Central memory CD8-positive, alpha-beta T cell (primary cell): ENCODE data around the gene FGF14.

Source experiments
- ATAC-seq: fragments of 150-1000 bp; cut with Tn5 transposase; replicated peaks from 2 replicates; pipeline ENCODE4 v1.10.0; 2022; ENCODE audit warnings: mild to moderate bottlenecking, moderate FRiP score, moderate number of reproducible peaks; ENCODE audit not compliant: poor library complexity, severe bottlenecking; ENCODE audit errors: extremely low read depth
- DNase-seq, 2 donors: peaks; one replicate each; pipeline ENCODE4 v3.0.0; 2021; ENCODE audit warnings: low spot score in 2 of 2
- H3K27ac Mint-ChIP-seq: one replicate; pipeline ENCODE4 v1.8.0; 2022; ENCODE audit warnings: low read depth, mild to moderate bottlenecking, moderate library complexity, mixed read lengths
- H3K27me3 Mint-ChIP-seq: one replicate; pipeline ENCODE4 v1.8.0; 2022; ENCODE audit warnings: mixed read lengths
- H3K36me3 Mint-ChIP-seq: one replicate; pipeline ENCODE4 v1.8.0; 2022; ENCODE audit warnings: mild to moderate bottlenecking, moderate library complexity, mixed read lengths; ENCODE audit not compliant: insufficient read depth
- H3K4me1 Mint-ChIP-seq: one replicate; pipeline ENCODE4 v1.8.0; 2022; ENCODE audit warnings: mixed read lengths
- H3K4me3 Mint-ChIP-seq: one replicate; pipeline ENCODE4 v1.8.0; 2022; ENCODE audit warnings: mild to moderate bottlenecking, moderate library complexity, mixed read lengths
- H3K9me3 Mint-ChIP-seq: one replicate; pipeline ENCODE4 v1.8.0; 2022; ENCODE audit warnings: mixed read lengths

FGF14 gene

DNA sequence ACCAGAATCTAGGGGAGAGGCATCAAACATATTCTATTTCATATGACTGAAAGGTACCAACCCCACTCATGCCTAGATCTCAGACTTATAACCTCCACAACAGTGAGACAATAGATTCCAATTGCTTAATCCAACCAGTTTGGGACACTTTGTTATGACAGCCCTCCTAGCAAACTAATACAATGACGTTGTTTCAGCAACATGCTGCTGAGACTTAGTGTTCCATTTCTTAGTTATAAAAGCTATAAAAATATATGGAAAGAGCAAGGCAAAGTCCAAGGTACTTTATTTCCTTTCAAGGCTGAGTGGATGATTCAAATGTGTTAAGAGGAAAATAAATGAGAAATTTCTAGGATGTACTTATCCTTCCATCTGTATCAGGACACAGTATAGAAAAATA lies 352.0 kb downstream of the FGF14 start:
- no peaks in the 10 kb centered on the region for H3K4me1 Mint-ChIP-seq
- no peaks in the 10 kb centered on the region for H3K27me3 Mint-ChIP-seq
- ATAC-seq (no peak), DNase-seq (no peak)
- H3K36me3 Mint-ChIP-seq, result no peaks in the 10 kb centered on the region
- H3K4me3 Mint-ChIP-seq, result no peak overlapping the region
- H3K27ac Mint-ChIP-seq, result no peak overlapping the region
- H3K9me3 Mint-ChIP-seq, result peaks cover 25% of the 10 kb centered on the region

DNA sequence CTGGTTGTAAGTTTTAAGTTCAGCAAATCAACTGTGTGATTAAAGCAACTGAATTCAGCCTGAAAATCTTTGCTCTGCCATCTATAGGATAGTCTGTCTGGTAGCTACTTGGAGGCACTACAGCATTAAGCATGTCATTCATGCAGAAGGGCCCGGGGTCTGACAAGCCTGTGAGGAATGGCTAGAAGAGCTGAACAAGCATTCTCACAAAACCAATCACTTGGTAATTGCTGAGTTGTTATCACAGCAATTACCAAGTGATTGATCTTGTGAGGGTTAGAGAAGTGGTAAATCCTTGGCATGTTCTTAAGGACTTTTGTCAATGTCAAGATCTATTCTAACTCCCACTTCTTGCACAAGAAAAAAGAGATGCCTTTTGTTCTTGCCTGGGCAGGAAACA lies 356.1 kb downstream of the FGF14 start:
- Mint-ChIP-seq H3K36me3 (no peaks in the 10 kb centered on the region), H3K27ac (no peak overlapping the region)
- no peak for ATAC-seq

DNA sequence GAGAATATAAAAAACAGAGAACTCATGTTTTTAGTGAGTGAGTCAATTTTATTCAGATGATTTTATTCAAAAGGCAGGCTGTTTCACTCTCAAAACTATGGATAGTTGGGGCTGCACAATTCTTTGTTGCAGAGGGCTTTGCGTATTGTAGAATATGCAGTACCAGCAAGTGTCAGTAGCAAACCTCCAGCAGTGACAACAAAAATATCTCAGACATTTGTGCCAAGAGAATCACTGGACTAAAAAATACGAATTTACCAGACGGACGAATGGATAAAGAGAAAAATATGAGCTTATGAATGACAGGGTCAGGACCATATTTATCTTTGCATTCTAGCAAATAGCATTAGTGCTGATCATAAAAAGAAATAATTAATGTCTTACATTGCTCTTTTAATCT lies 359.1 kb downstream of the FGF14 start:
- H3K4me3 Mint-ChIP-seq, result no peak overlapping the region
- H3K9me3 Mint-ChIP-seq, result peaks cover 5% of the 10 kb centered on the region
- DNase-seq (no peak), ATAC-seq (no peak)
- no peaks in the 10 kb centered on the region for H3K36me3 Mint-ChIP-seq
- H3K4me1 Mint-ChIP-seq, result no peaks in the 10 kb centered on the region
- no peaks in the 10 kb centered on the region for H3K27me3 Mint-ChIP-seq
- no peak overlapping the region for H3K27ac Mint-ChIP-seq

More for the DNA sequence above, 356.1 kb downstream of the FGF14 start:
- Mint-ChIP-seq H3K4me3 (no peak overlapping the region), H3K4me1 (no peaks in the 10 kb centered on the region), H3K27me3 (no peaks in the 10 kb centered on the region), H3K9me3 (peaks cover 11% of the 10 kb centered on the region)
- no peak for DNase-seq

- Mint-ChIP-seq H3K4me3 (no peak overlapping the region), H3K36me3 (no peaks in the 10 kb centered on the region), H3K4me1 (no peaks in the 10 kb centered on the region), H3K27me3 (no peaks in the 10 kb centered on the region), H3K27ac (no peak overlapping the region), H3K9me3 (peaks cover 5% of the 10 kb centered on the region)
- no peak for ATAC-seq
- DNase-seq, result no peak
Observed at GRCh38 chr13:102041544-102041943, 360.3 kb downstream of the FGF14 start.

DNA sequence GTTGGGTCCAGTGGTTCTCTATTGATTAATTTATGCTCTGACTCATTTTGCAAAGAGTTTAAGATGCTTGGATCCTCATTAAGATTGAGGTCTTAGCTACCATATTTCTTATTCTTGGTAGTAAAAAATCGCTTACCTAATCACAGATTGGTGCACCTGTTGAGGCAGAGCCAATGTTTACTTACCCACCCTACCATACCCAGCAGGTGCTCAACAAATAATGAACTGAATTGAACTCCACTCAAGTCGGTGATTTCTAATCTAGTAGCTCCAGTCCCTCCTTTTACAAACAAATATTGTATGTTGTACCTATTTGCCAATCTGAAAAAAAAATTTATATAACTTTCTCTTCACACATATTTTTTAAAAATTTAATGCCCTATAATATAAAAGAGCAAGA lies 361.0 kb downstream of the FGF14 start:
- Mint-ChIP-seq H3K9me3 (peaks cover 5% of the 10 kb centered on the region), H3K4me3 (no peak overlapping the region), H3K27me3 (no peaks in the 10 kb centered on the region), H3K27ac (no peak overlapping the region), H3K4me1 (no peaks in the 10 kb centered on the region), H3K36me3 (no peaks in the 10 kb centered on the region)
- DNase-seq, result no peak
- no peak for ATAC-seq

DNA sequence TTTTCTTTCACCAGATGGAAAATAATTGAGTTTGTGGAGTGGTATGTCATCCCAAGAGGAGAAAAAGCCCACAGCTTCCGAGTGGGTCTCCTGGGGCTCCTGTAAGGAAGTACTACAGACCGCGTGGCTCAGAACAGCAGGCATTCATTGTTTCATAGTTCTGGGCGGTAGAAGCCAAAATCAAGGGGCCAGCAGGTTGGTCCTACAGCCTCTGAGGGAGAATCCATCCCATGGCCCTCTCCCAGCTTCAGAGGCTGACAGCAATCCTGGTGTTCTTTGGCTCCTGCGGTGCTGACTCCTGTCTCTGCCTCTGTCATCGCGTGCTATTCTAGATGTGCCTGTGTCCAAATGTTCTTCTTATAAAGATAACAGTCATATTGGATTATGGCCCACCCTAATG lies 362.6 kb downstream of the FGF14 start:
- Mint-ChIP-seq H3K4me3 (no peak overlapping the region), H3K4me1 (no peaks in the 10 kb centered on the region)

GRCh38 chr13:102038787-102039186 lies 363.1 kb downstream of the FGF14 start:
- H3K36me3 Mint-ChIP-seq, result no peaks in the 10 kb centered on the region
- no peak for DNase-seq
- H3K9me3 Mint-ChIP-seq, result peaks cover 5% of the 10 kb centered on the region
- H3K4me1 Mint-ChIP-seq, result no peaks in the 10 kb centered on the region
- no peak for ATAC-seq
- H3K27me3 Mint-ChIP-seq, result no peaks in the 10 kb centered on the region
- no peak overlapping the region for H3K4me3 Mint-ChIP-seq
- no peak overlapping the region for H3K27ac Mint-ChIP-seq

More for the DNA sequence above, 362.6 kb downstream of the FGF14 start:
- ATAC-seq (no peak), DNase-seq (no peak)
- Mint-ChIP-seq H3K27ac (no peak overlapping the region), H3K9me3 (peaks cover 5% of the 10 kb centered on the region), H3K36me3 (no peaks in the 10 kb centered on the region), H3K27me3 (no peaks in the 10 kb centered on the region)

DNA sequence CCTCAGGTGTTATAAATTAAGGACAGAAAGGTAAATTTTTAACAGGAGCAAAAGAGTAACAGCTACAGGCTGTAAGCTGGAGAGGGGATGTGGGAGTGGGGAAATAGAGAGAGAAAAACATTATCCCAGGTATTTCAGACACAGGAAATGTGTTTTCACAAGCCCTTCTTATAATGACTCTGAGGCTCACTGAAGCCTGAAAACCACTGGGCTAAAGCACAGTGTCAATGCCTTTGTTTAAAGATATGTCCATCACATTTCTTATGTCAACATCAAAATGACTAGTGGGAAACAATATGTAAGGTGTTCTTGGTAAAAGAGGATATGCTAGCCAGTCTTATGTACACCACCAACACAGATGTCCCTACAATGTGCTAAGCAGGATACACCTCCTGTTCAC lies 365.9 kb downstream of the FGF14 start:
- H3K4me1 Mint-ChIP-seq, result no peaks in the 10 kb centered on the region
- no peaks in the 10 kb centered on the region for H3K36me3 Mint-ChIP-seq
- H3K27ac Mint-ChIP-seq, result no peak overlapping the region
- peaks cover 5% of the 10 kb centered on the region for H3K9me3 Mint-ChIP-seq
- H3K4me3 Mint-ChIP-seq, result no peak overlapping the region
- no peak for ATAC-seq
- DNase-seq, result no peak
- H3K27me3 Mint-ChIP-seq, result no peaks in the 10 kb centered on the region

GRCh38 chr13:102033857-102034331 lies 368.0 kb downstream of the FGF14 start:
- no peak for DNase-seq
- Mint-ChIP-seq H3K27ac (no peak overlapping the region), H3K4me1 (no peaks in the 10 kb centered on the region), H3K4me3 (no peak overlapping the region), H3K36me3 (no peaks in the 10 kb centered on the region), H3K9me3 (no peaks in the 10 kb centered on the region), H3K27me3 (no peaks in the 10 kb centered on the region)
- no peak for ATAC-seq

- H3K27ac Mint-ChIP-seq, result no peak overlapping the region
- H3K9me3 Mint-ChIP-seq, result no peaks in the 10 kb centered on the region
- H3K4me1 Mint-ChIP-seq, result no peaks in the 10 kb centered on the region
- H3K27me3 Mint-ChIP-seq, result no peaks in the 10 kb centered on the region
- ATAC-seq, result no peak
- no peak for DNase-seq
- H3K36me3 Mint-ChIP-seq, result no peaks in the 10 kb centered on the region
- H3K4me3 Mint-ChIP-seq, result no peak overlapping the region
Observed at GRCh38 chr13:102033386-102033785, 368.5 kb downstream of the FGF14 start.

DNA sequence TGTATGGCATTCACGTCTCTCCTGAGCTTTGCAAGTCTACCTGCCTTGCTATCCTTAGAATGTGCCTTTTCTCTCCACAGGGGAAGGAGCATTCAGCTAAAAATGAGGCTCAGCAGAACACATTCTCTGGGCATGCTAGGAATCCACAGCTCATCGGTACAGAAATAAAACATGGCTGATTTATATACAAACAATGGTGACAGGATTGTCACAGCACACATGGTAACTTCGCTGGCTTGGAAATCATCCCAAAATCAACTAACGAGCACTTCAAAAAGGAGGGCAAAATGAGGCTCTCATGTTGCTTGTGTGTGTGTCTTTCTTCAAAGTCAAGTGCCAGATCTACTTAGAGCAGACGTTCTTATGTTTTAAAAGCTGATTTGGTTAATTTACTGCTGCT lies 373.0 kb downstream of the FGF14 start:
- Mint-ChIP-seq H3K27ac (no peak overlapping the region), H3K27me3 (no peaks in the 10 kb centered on the region), H3K36me3 (no peaks in the 10 kb centered on the region), H3K9me3 (no peaks in the 10 kb centered on the region), H3K4me3 (no peak overlapping the region), H3K4me1 (no peaks in the 10 kb centered on the region)
- DNase-seq (no peak), ATAC-seq (no peak)

DNA sequence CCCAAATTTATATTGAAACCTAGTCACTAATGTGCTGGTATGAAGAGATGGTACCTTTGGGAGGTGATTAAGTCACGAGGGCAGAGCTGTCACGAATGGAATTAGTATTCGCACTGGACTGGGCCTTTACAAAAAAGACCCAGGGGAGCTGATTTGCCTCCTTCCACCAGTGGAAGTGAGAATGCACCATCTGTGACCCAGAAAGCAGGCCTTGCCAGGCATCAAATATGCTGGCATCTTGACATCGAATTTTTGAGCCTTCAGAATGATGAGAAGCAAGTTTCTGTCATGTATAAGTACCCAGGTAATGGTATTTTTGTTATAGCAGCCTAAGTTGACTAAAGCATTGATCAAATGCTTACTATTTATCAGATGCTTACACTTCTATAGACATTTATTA lies 373.6 kb downstream of the FGF14 start:
- no peak overlapping the region for H3K4me3 Mint-ChIP-seq
- no peak for ATAC-seq
- no peaks in the 10 kb centered on the region for H3K4me1 Mint-ChIP-seq
- DNase-seq, result no peak
- H3K27me3 Mint-ChIP-seq, result no peaks in the 10 kb centered on the region
- no peaks in the 10 kb centered on the region for H3K36me3 Mint-ChIP-seq
- H3K9me3 Mint-ChIP-seq, result no peaks in the 10 kb centered on the region
- H3K27ac Mint-ChIP-seq, result no peak overlapping the region

DNA sequence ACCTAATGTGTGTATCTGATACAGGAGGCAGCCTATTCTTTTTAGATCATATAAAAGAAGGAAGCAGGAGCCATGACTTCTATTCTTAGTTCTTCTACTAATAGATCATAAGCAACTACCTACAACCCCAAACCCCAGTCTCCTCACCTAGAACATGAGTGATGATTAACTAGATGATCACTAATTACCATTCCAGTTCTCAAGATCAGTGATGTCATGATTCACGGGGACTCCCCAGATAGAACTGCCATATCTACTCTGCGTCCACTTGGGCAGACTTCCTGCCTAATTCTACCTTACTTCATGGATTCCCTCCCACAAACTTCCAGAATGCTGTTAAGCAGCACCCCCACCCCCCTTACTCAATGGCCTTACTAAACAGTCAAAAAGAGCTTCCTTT lies 380.1 kb downstream of the FGF14 start:
- H3K27me3 Mint-ChIP-seq, result no peaks in the 10 kb centered on the region
- ATAC-seq, result no peak
- H3K9me3 Mint-ChIP-seq, result peaks cover 22% of the 10 kb centered on the region
- H3K36me3 Mint-ChIP-seq, result no peaks in the 10 kb centered on the region
- no peaks in the 10 kb centered on the region for H3K4me1 Mint-ChIP-seq
- no peak for DNase-seq
- no peak overlapping the region for H3K4me3 Mint-ChIP-seq
- no peak overlapping the region for H3K27ac Mint-ChIP-seq
